NB4 (cell line): ENCODE results near the gene CEP43.

ENCODE experiments used
- CTCF ChIP-seq: IDR thresholded peaks from one replicate; pipeline ENCODE4 v1.5.1; 2012; ENCODE audit warnings: low read depth, low read length
- MAX ChIP-seq: IDR thresholded peaks from 2 replicates; pipeline ENCODE4 v1.6.1; 2011; ENCODE audit warnings: low read depth, low read length
- POLR2A ChIP-seq: IDR thresholded peaks from 2 replicates; pipeline ENCODE4 v1.6.1; 2011; ENCODE audit warnings: mild to moderate bottlenecking; ENCODE audit not compliant: insufficient read length; ENCODE audit errors: extremely low read depth

GRCh38 chr6:166999145-166999883, at the start of gene CEP43:
- TF ChIP-seq POLR2A (peak; percentile 33), CTCF (no peak), MAX (no peak)
